Measurements from ENCODE around the gene CAMSAP3. TPM values are rescaled to one million over a fixed set of nuclear protein-coding genes. Genes with fewer than 3 reads are reported as not detected.
A peak's percentile ranks its signal among the peaks of the same experiment; 100 is the strongest.

CAMSAP3 gene
- total RNA-seq, 1 donor from 2014 or later, result 4.1 TPM

- DNase-seq (ENCODE audit: low read depth), result no peak
- peaks cover 7% of the 10 kb centered on the region for H3K27me3 Mint-ChIP-seq (ENCODE audit: low read depth, unreplicated experiment)
- no peaks in the 10 kb centered on the region for H3K4me1 ChIP-seq (ENCODE audit: insufficient read depth, low read length)
- no peak for FAIRE-seq
- peaks cover 1% of the 10 kb centered on the region for H3K36me3 Mint-ChIP-seq (ENCODE audit: low read depth, unreplicated experiment)
- no peak overlapping the region for H3K27ac ChIP-seq (ENCODE audit: low read depth, low read length)
- H3K9ac ChIP-seq (ENCODE audit: low read length), result no peak overlapping the region
- TF ChIP-seq CTCF (IDR thresholded peaks at IDR 0.05; ENCODE audit: insufficient read depth, low read depth, low read length) (no peak), EZH2 (IDR thresholded peaks at IDR 0.05; ENCODE audit: insufficient read depth, low read length) (no peak)
- H3K27ac Mint-ChIP-seq (ENCODE audit: unreplicated experiment), result peak overlapping the region; percentile 66
- H3K4me2 ChIP-seq (ENCODE audit: low read length), result peak overlapping the region; percentile 46
- H3K27me3 ChIP-seq (ENCODE audit: insufficient read depth, low read length), result peaks cover 13% of the 10 kb centered on the region
- no peaks in the 10 kb centered on the region for H3K9me3 Mint-ChIP-seq (ENCODE audit: unreplicated experiment)
- H2AFZ ChIP-seq (ENCODE audit: low read depth, low read length), result no peak overlapping the region
- H3K36me3 ChIP-seq (ENCODE audit: insufficient read depth, low read length), result no peaks in the 10 kb centered on the region
- no peaks in the 10 kb centered on the region for H3K79me2 ChIP-seq (ENCODE audit: insufficient read depth, low read length)
- no peak overlapping the region for H3K4me3 ChIP-seq (ENCODE audit: insufficient read depth, low read depth, low read length)
- peaks cover 5% of the 10 kb centered on the region for H3K9me3 ChIP-seq (ENCODE audit: insufficient read depth, low read depth, low read length)
- H4K20me1 ChIP-seq (ENCODE audit: insufficient read depth, low read length), result no peaks in the 10 kb centered on the region
- peak overlapping the region; percentile 83 for H3K4me3 Mint-ChIP-seq (ENCODE audit: unreplicated experiment)
- no peaks in the 10 kb centered on the region for H3K4me1 Mint-ChIP-seq (ENCODE audit: low read depth, unreplicated experiment)
Measured at GRCh38 chr19:7637374-7638256, 42.0 kb downstream of the CAMSAP3 start.

DNA sequence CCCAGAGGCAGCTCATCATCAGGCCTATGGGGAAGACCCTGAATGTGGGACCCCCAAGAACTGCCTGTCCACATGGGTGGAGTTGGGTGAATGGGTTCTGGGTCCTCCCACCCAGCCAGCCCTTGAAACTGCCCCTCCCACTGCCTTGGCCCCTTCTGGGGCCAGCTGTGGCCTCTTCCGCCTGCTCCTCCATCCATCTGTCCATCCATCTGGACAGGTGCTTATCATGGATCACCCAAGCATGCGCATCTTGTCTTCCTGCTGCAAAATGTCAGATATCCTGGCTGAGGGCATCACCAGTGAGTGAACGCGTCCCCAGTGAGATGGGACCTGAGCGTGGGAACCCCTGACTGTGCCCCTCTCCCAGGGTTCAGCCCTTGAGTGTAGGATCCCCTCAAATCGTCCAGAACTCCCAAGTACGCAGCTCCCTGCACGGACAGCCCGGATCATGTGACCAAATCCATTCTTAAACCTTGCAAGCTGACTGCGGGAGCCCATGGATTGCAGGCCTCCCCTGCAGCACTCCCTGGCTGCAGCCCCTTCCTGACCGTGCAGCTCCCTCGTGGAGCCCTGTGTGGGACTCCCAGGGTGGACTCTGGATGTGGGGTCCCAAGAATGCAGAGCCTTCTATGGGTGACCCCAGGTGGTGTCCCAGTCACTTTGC, 43.3 kb downstream of the CAMSAP3 start:
- Mint-ChIP-seq H3K27ac (ENCODE audit: unreplicated experiment) (no peak overlapping the region), H3K4me1 (ENCODE audit: low read depth, unreplicated experiment) (no peaks in the 10 kb centered on the region), H3K4me3 (ENCODE audit: unreplicated experiment) (no peak overlapping the region), H3K9me3 (ENCODE audit: unreplicated experiment) (no peaks in the 10 kb centered on the region), H3K36me3 (ENCODE audit: low read depth, unreplicated experiment) (peaks cover 1% of the 10 kb centered on the region), H3K27me3 (ENCODE audit: low read depth, unreplicated experiment) (peaks cover 7% of the 10 kb centered on the region)
- Histone ChIP-seq H3K4me1 (ENCODE audit: insufficient read depth, low read length) (no peaks in the 10 kb centered on the region), H3K4me2 (ENCODE audit: low read length) (no peak overlapping the region), H3K9me3 (ENCODE audit: insufficient read depth, low read depth, low read length) (peaks cover 5% of the 10 kb centered on the region), H2AFZ (ENCODE audit: low read depth, low read length) (no peak overlapping the region), H3K27me3 (ENCODE audit: insufficient read depth, low read length) (peaks cover 13% of the 10 kb centered on the region), H4K20me1 (ENCODE audit: insufficient read depth, low read length) (no peaks in the 10 kb centered on the region), H3K79me2 (ENCODE audit: insufficient read depth, low read length) (no peaks in the 10 kb centered on the region), H3K27ac (ENCODE audit: low read depth, low read length) (no peak overlapping the region), H3K9ac (ENCODE audit: low read length) (no peak overlapping the region), H3K36me3 (ENCODE audit: insufficient read depth, low read length) (no peaks in the 10 kb centered on the region), H3K4me3 (ENCODE audit: insufficient read depth, low read depth, low read length) (no peak overlapping the region)
- TF ChIP-seq EZH2 (IDR thresholded peaks at IDR 0.05; ENCODE audit: insufficient read depth, low read length), result no peak
- no peak for TF ChIP-seq CTCF (IDR thresholded peaks at IDR 0.05; ENCODE audit: insufficient read depth, low read depth, low read length)
- FAIRE-seq (no peak), DNase-seq (ENCODE audit: low read depth) (no peak)

All from astrocyte (in vitro differentiated cells and primary cell).